GM12891 (cell line): ENCODE measurements around the gene HIP1.
A peak's percentile ranks its signal among the peaks of the same experiment; 100 is the strongest.
"Not testable (repeated sequence)": the region's sequence is repeated elsewhere in the genome, so short reads cannot be mapped to it uniquely, and the experiment has no call there.

Experiments
- DNase-seq: peaks from one replicate; pipeline ENCODE4 v3.0.0; 2011; ENCODE audit warnings: low spot score; ENCODE audit not compliant: insufficient read length
- FAIRE-seq: peaks from 2 replicates; lab custom pipeline; 2011; peaks lifted over from hg19 to GRCh38; lab: Jason Lieb, UNC
- PAX5 ChIP-seq: IDR thresholded peaks from 2 replicates; pipeline ENCODE4 v1.6.1; 2011; ENCODE audit warnings: low read length, moderate library complexity, mild to moderate bottlenecking; ENCODE audit not compliant: insufficient read depth, severe bottlenecking
- POLR2A ChIP-seq: IDR thresholded peaks from 2 replicates; pipeline ENCODE4 v1.6.1; 2011; ENCODE audit warnings: low read depth, low read length, control low read depth
- POLR2AphosphoS5 ChIP-seq: IDR thresholded peaks from 2 replicates; pipeline ENCODE4 v1.6.1; 2011; ENCODE audit warnings: low read depth, low read length, control low read depth
- POU2F2 ChIP-seq: IDR thresholded peaks from 2 replicates; pipeline ENCODE4 v1.6.1; 2011; ENCODE audit warnings: low read depth, mild to moderate bottlenecking, control low read depth, low read length, moderate library complexity
- SPI1 ChIP-seq: IDR thresholded peaks from 2 replicates; pipeline ENCODE4 v1.6.1; 2011; ENCODE audit warnings: low read depth, low read length, control low read depth
- TAF1 ChIP-seq: IDR thresholded peaks from 2 replicates; pipeline ENCODE4 v1.6.1; 2011; ENCODE audit warnings: low read depth, low read length, control low read depth

The HIP1 gene

DNA sequence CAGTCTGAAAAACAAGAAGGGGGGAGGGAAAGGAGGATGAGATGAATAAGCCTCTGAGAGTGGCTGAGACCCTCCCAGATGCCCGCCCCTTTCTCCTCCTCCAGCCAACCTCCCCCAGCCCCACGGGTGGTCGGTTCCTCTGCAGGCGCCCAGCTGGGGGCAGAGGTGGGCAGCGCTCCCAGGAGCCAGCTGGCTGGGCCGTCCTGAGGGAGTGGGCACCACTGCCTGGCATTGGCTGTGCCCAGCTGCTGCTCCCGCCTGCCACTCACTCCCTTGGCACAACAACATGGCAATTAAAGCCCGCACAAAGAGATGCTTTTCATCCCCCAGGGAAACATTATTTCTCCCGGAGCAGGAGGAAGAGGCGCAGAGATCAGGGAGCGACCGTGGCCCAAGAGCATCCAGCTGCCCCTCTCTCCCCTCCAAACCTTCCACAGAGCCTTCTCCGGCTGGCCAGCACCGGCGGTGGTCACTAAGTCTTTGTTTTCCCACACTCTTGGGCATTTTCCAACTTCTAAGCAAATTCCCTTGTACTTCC is 139.4 kb downstream of the HIP1 start:
- DNase-seq, result no peak
- TF ChIP-seq PAX5 (no peak), POU2F2 (no peak), POLR2AphosphoS5 (no peak), SPI1 (no peak), POLR2A (no peak), TAF1 (no peak)
- FAIRE-seq, result no peak

- TF ChIP-seq POLR2A (no peak), PAX5 (peak; percentile 64), SPI1 (no peak), POLR2AphosphoS5 (no peak)
- FAIRE-seq (peak; percentile 16), DNase-seq (peak; percentile 48)
Measured at GRCh38 chr7:75596727-75597614, 141.8 kb downstream of the HIP1 start.

DNA sequence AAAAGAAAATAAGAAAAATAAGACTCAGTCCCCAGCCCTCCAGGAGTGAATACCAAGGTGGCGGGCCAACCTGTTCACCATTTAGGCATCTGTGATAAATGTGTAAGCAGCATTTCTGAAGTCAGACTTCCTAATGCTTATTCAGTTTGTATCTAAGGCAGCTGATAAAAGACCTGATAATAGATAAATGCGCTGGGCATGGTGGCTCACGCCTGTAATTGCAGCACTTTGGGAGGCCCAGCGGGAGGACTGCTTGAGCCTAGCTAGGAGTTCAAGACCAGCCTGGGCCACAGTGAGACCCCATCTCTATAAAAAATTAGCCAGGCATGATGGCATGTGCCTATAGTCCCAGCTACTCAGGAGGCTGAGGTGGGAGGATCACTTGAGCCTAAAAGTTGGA is 143.0 kb downstream of the HIP1 start:
- DNase-seq (no peak), FAIRE-seq (no peak)
- TF ChIP-seq PAX5, result no peak
- TF ChIP-seq POLR2AphosphoS5, result no peak
- no peak for TF ChIP-seq POLR2A
- TF ChIP-seq POU2F2, result no peak
- no peak for TF ChIP-seq SPI1
- no peak for TF ChIP-seq TAF1

- FAIRE-seq, DNase-seq: not testable (repeated sequence)
Measured at GRCh38 chr7:75593500-75594184, 145.1 kb downstream of the HIP1 start.

- no peak for FAIRE-seq
Measured at GRCh38 chr7:75591467-75592255, 147.1 kb downstream of the HIP1 start.

GRCh38 chr7:75590373-75591005 is 148.3 kb downstream of the HIP1 start:
- FAIRE-seq, result no peak
- TF ChIP-seq TAF1 (no peak), SPI1 (no peak), PAX5 (no peak), POLR2AphosphoS5 (no peak), POU2F2 (no peak), POLR2A (no peak)

More at GRCh38 chr7:75591467-75592255, 147.1 kb downstream of the HIP1 start:
- TF ChIP-seq POLR2A, result no peak
- no peak for DNase-seq

GRCh38 chr7:75584354-75584753 is 154.4 kb downstream of the HIP1 start:
- no peak for DNase-seq
- no peak for TF ChIP-seq PAX5
- no peak for FAIRE-seq

More at GRCh38 chr7:75590373-75591005, 148.3 kb downstream of the HIP1 start:
- no peak for DNase-seq

- DNase-seq (no peak), FAIRE-seq (no peak)
- no peak for TF ChIP-seq SPI1
- TF ChIP-seq PAX5, result no peak
- no peak for TF ChIP-seq POLR2A
- no peak for TF ChIP-seq POU2F2
- no peak for TF ChIP-seq TAF1
- TF ChIP-seq POLR2AphosphoS5, result no peak
Measured at GRCh38 chr7:75583255-75583654, 155.5 kb downstream of the HIP1 start.

DNA sequence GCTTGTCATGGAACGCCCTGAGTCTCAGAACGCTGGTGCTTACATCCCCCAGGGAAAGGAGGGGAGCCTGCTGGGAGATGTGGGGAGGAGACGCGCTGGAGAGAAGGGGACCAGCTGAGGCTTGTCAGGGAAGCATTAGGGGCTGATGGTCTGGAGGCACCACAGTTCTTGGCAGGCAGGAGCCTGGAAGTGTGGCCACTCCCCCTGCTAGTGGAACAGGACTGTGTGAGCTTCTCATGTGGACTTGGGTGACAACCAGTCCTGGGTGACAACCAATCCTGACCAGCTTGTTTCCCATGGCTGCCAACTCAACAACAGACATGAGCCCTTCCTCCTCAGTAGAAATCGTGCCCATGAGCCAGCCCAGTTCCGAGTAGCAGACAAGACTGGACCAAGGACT is 158.8 kb downstream of the HIP1 start:
- no peak for DNase-seq
- TF ChIP-seq PAX5 (no peak), TAF1 (no peak), POLR2A (no peak), POU2F2 (no peak), POLR2AphosphoS5 (no peak), SPI1 (no peak)
- FAIRE-seq, result no peak
